Erythroblast (primary cell): Measurements from ENCODE around the gene PLA2G12B.

Experiments used
- GATA1 ChIP-seq: IDR thresholded peaks from 2 replicates; pipeline ENCODE4 v1.6.1; 2011; ENCODE audit warnings: low read depth, mild to moderate bottlenecking, control low read depth, low read length, moderate library complexity
- POLR2A ChIP-seq: IDR thresholded peaks from 2 replicates; pipeline ENCODE4 v1.6.1; 2011; ENCODE audit warnings: mild to moderate bottlenecking, low read length

- TF ChIP-seq POLR2A (no peak), GATA1 (no peak)
Observed at GRCh38 chr10:72899545-72899944, 55.1 kb downstream of the PLA2G12B start.
